GM06990 (cell line): Measurements from ENCODE around the gene CLASP2.
"Not testable (repeated sequence)": the region's sequence is repeated elsewhere in the genome, so short reads cannot be mapped to it uniquely, and the experiment has no call there.

Source experiments
- DNase-seq: peaks from one replicate; pipeline ENCODE4 v3.0.0-alpha.2; 2011; ENCODE audit not compliant: insufficient read length; ENCODE audit errors: extremely low read depth
- H3K27me3 ChIP-seq: replicated peaks from 2 replicates; pipeline ENCODE4 v1.6.0; 2011; ENCODE audit warnings: low read length; ENCODE audit not compliant: control insufficient read depth, insufficient read depth
- H3K36me3 ChIP-seq: 2 replicates; pipeline ENCODE4 v1.5.1; 2011; ENCODE audit warnings: low read length; ENCODE audit not compliant: control insufficient read depth, insufficient read depth
- H3K4me3 ChIP-seq: replicated peaks from 2 replicates; pipeline ENCODE4 v1.5.1; 2011; ENCODE audit warnings: low read depth, mild to moderate bottlenecking, control low read depth, low read length
- CTCF ChIP-seq: IDR thresholded peaks from 2 replicates; pipeline ENCODE4 v1.5.1; 2011; ENCODE audit warnings: low read length, control low read depth, mild to moderate bottlenecking, inconsistent platforms; ENCODE audit not compliant: insufficient read depth, poor library complexity, severe bottlenecking

Gene CLASP2

DNA sequence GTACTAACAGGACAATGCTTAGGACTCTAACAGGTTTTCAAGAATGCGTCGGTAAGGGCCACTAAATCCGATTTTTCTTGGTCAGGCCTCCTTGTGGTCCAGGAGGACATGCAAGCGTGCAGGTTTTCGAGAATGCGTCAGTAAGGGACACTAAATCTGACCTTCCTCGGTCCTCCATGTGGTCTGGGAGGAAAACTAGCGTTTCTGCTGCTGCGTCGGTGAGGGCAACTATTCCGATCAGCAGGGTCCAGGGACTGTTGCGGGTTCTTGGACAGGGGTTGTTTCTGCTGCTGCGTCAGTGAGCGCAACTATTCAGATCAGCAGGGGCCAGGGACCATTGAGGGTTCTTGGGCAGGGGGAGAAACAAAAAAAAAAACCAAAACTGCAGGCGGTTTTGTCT, 270.1 kb downstream of the CLASP2 start:
- no peak for DNase-seq
- Histone ChIP-seq H3K27me3 (no peaks in the 10 kb centered on the region), H3K4me3 (no peak overlapping the region), H3K36me3 (no peaks in the 10 kb centered on the region)
- TF ChIP-seq CTCF, result no peak

DNA sequence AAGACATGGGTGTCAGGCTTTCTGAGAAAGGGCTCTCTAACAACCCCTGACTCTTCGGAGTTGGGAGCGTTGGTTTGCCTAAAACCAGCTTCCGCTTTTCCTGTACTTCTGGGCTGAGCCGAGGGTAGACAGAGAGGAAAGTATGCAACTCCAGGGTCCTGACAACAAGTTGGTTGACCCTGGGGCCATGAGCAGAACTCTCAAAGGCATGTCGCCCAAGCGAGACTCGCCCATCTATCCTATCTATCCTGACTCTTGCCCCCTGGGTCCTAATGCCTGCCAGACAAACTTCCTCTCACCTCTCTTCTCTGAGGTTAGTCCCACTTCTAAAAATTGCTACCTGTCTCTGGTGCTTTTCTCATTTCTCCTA, 270.8 kb downstream of the CLASP2 start:
- not testable (repeated sequence) for H3K36me3 ChIP-seq, H3K27me3 ChIP-seq, H3K4me3 ChIP-seq, DNase-seq
